HUES64 (cell line): ENCODE measurements around the gene LRP4.

Source experiments
- H3K27ac ChIP-seq: 2 replicates; pipeline ENCODE4 v1.7.0; 2013; ENCODE audit warnings: low read depth, low read length, inconsistent platforms
- H3K27me3 ChIP-seq: 2 replicates; pipeline ENCODE4 v1.6.1; 2013; ENCODE audit warnings: mild to moderate bottlenecking, low read length; ENCODE audit not compliant: insufficient read depth
- H3K36me3 ChIP-seq: 2 replicates; pipeline ENCODE4 v1.6.1; 2013; ENCODE audit warnings: mild to moderate bottlenecking, low read length; ENCODE audit not compliant: insufficient read depth
- H3K4me1 ChIP-seq: 2 replicates; pipeline ENCODE4 v1.6.1; 2013; ENCODE audit warnings: mild to moderate bottlenecking, low read length, moderate library complexity; ENCODE audit not compliant: insufficient read depth
- H3K4me3 ChIP-seq: 2 replicates; pipeline ENCODE4 v1.5.1; 2013; ENCODE audit warnings: mild to moderate bottlenecking, low read length, moderate library complexity
- H3K9ac ChIP-seq: 2 replicates; pipeline ENCODE4 v1.6.1; 2013; ENCODE audit warnings: mild to moderate bottlenecking, low read depth, low read length
- H3K9me3 ChIP-seq: 2 replicates; pipeline ENCODE4 v1.6.1; 2013; ENCODE audit warnings: low read depth, low read length; ENCODE audit not compliant: insufficient read depth
- WGBS: fragments of 150-250, 120-280 bp; methylation state at CpG from one replicate; pipeline ENCODE4 v1.1.7; 2013; ENCODE audit warnings: missing lambda C conversion rate; 5-methylcytosine and 5-hydroxymethylcytosine counted together

Gene LRP4

GRCh38 chr11:46826310-46827044, 91.9 kb downstream of the LRP4 start:
- Histone ChIP-seq H3K9me3 (no peaks in the 10 kb centered on the region), H3K4me1 (peaks cover 13% of the 10 kb centered on the region; the same call in 1 of the 2 replicates), H3K27me3 (no peaks in the 10 kb centered on the region), H3K4me3 (peak overlapping the region; percentile 51), H3K27ac (no peak overlapping the region; the same call in 1 of the 2 replicates), H3K9ac (no peak overlapping the region), H3K36me3 (no peaks in the 10 kb centered on the region)
- 7% methylated on average over 32 of the region's 32 CpGs for WGBS

GRCh38 chr11:46808799-46809431, 109.4 kb downstream of the LRP4 start:
- no peaks in the 10 kb centered on the region for H3K27me3 ChIP-seq
- WGBS, result 90% methylated on average over 3 of the region's 3 CpGs
- H3K4me1 ChIP-seq, result no peaks in the 10 kb centered on the region
- H3K36me3 ChIP-seq, result peaks cover 90% of the 10 kb centered on the region
- H3K4me3 ChIP-seq, result no peak overlapping the region
- no peaks in the 10 kb centered on the region for H3K9me3 ChIP-seq
- no peak overlapping the region for H3K27ac ChIP-seq
- no peak overlapping the region for H3K9ac ChIP-seq
